ENCODE results near the gene TCAP. TPM values are rescaled to one million over a fixed set of nuclear protein-coding genes. Genes with fewer than 3 reads are reported as not detected.

The TCAP gene
- total RNA-seq, 1 experiment from 2014 or later = 1.6 TPM

- DNase-seq (ENCODE audit: low read depth, low spot score) (no peak), ATAC-seq (no peak)
- TF ChIP-seq POLR2AphosphoS5 (IDR thresholded peaks at IDR 0.05; ENCODE audit: low read depth, low read length) (no peak), CTCF (IDR thresholded peaks at IDR 0.05) (no peak), REST (IDR thresholded peaks at IDR 0.05; ENCODE audit: insufficient read depth in 1 of 2, low read depth in 2 of 2, low read length in 1 of 2) (no peak), SIN3A (IDR thresholded peaks at IDR 0.05; ENCODE audit: borderline replicate concordance, insufficient read depth, low read depth, low read length) (no peak), TCF7L2 (IDR thresholded peaks at IDR 0.05; ENCODE audit: low read depth, low read length) (no peak)
- H3K36me3 ChIP-seq (ENCODE audit: control insufficient read depth, insufficient read depth, low read length) = no peaks in the 10 kb centered on the region
- intact Hi-C loops (cut with micrococcal nuclease; ENCODE audit: unreplicated experiment) = loop anchor here (5.0 kb wide), 1 partner anchor 53 kb away; no protein-coding TSS in a partner anchor
- H3K27me3 ChIP-seq (ENCODE audit: control insufficient read depth, insufficient read depth, low read length) = no peaks in the 10 kb centered on the region
- in situ Hi-C loops (cut with HindIII; ENCODE audit: low pct_unique_long_range_greater_than_20kb, low sequenced_read_pairs) = no loop called here
- H3K27ac ChIP-seq (ENCODE audit: low read length) = no peak overlapping the region
- no peak overlapping the region for H3K4me3 ChIP-seq (ENCODE audit: low read depth in 2 of 2, low read length in 2 of 2)
- no TSS peak for BruUV-seq (replicated peaks)
- H3K4me1 ChIP-seq (ENCODE audit: control insufficient read depth, insufficient read depth, low read length) = peaks cover 5% of the 10 kb centered on the region; the same call in 1 of the 2 replicates
- CTCF ChIA-PET = no interaction called here
- no peaks in the 10 kb centered on the region for H3K9me3 ChIP-seq (ENCODE audit: control insufficient read depth, insufficient read depth, low read depth, low read length)
- POLR2A ChIA-PET = interaction anchor here (0.6 kb wide), 1 partner anchor 40 kb away, joined by 3 read pairs; no protein-coding TSS in a partner anchor
Observed at GRCh38 chr17:39674702-39675389, 9.7 kb downstream of the TCAP start.

- POLR2A ChIA-PET = no interaction called here
- BruUV-seq (replicated peaks) = no TSS peak
- peaks cover 5% of the 10 kb centered on the region; the same call in 1 of the 2 replicates for H3K4me1 ChIP-seq (ENCODE audit: control insufficient read depth, insufficient read depth, low read length)
- H3K4me3 ChIP-seq (ENCODE audit: low read depth in 2 of 2, low read length in 2 of 2) = no peak overlapping the region
- ATAC-seq (peak; percentile 13; the same call in 1 of the 2 replicates), DNase-seq (ENCODE audit: low read depth, low spot score) (no peak)
- intact Hi-C loops (cut with micrococcal nuclease; ENCODE audit: unreplicated experiment) = no loop called here
- no peaks in the 10 kb centered on the region for H3K9me3 ChIP-seq (ENCODE audit: control insufficient read depth, insufficient read depth, low read depth, low read length)
- no peak overlapping the region for H3K27ac ChIP-seq (ENCODE audit: low read length)
- TF ChIP-seq POLR2AphosphoS5 (IDR thresholded peaks at IDR 0.05; ENCODE audit: low read depth, low read length) (no peak), SIN3A (IDR thresholded peaks at IDR 0.05; ENCODE audit: borderline replicate concordance, insufficient read depth, low read depth, low read length) (no peak)
- in situ Hi-C loops (cut with HindIII; ENCODE audit: low pct_unique_long_range_greater_than_20kb, low sequenced_read_pairs) = no loop called here
- H3K27me3 ChIP-seq (ENCODE audit: control insufficient read depth, insufficient read depth, low read length) = no peaks in the 10 kb centered on the region
- no peaks in the 10 kb centered on the region for H3K36me3 ChIP-seq (ENCODE audit: control insufficient read depth, insufficient read depth, low read length)
- CTCF ChIA-PET = no interaction called here
Observed at GRCh38 chr17:39675390-39676082, 10.4 kb downstream of the TCAP start.
